Spleen (tissue), 11 donors: ENCODE results near the gene SLC17A8. TPM values are rescaled to one million over a fixed set of nuclear protein-coding genes. Genes with fewer than 3 reads are reported as not detected.

Experiments
- DNase-seq: peaks from one replicate; pipeline ENCODE4 v3.0.0-alpha.2; 2020
- H3K27ac ChIP-seq, 8 donors: fragments of 200-600 bp; sonication (generic) in 7 of 8; 1 replicate in 4 of 8; 2 replicates in 4 of 8; pipeline versions ENCODE4 v1.5.0 to v1.8.0; 2016 to 2021; ENCODE audit warnings: inconsistent platforms in 4 of 8, mild to moderate bottlenecking in 4 of 8, moderate library complexity in 1 of 8
- H3K27me3 ChIP-seq, 7 donors: fragments of 200-600 bp; sonication (generic) in 6 of 7; replicated peaks in 1 of 7; 1 replicate in 4 of 7; 2 replicates in 3 of 7; pipeline versions ENCODE4 v1.5.0 to v1.8.0; 2016 to 2021; ENCODE audit warnings: inconsistent platforms in 3 of 7, mild to moderate bottlenecking in 1 of 7
- H3K36me3 ChIP-seq, 6 donors: fragments of 200-600 bp; sonication (generic) in 5 of 6; 1 replicate in 4 of 6; 2 replicates in 2 of 6; pipeline versions ENCODE4 v1.5.0 to v1.8.0; 2016 to 2021; ENCODE audit warnings: inconsistent platforms in 2 of 6
- H3K4me1 ChIP-seq, 6 donors: fragments of 200-600 bp; sonication (generic) in 5 of 6; 1 replicate in 3 of 6; 2 replicates in 3 of 6; pipeline versions ENCODE4 v1.5.0 to v1.8.0; 2016 to 2021; ENCODE audit warnings: inconsistent platforms in 3 of 6
- H3K4me3 ChIP-seq, 8 donors: fragments of 200-600 bp; sonication (generic) in 7 of 8; 1 replicate in 4 of 8; 2 replicates in 4 of 8; pipeline versions ENCODE4 v1.5.0 to v1.8.0; 2016 to 2021; ENCODE audit warnings: inconsistent platforms in 4 of 8, mild to moderate bottlenecking in 4 of 8, moderate library complexity in 2 of 8
- H3K9me3 ChIP-seq, 8 donors: fragments of 200-600 bp; sonication (generic) in 7 of 8; 1 replicate in 4 of 8; 2 replicates in 4 of 8; pipeline versions ENCODE4 v1.5.0 to v1.8.0; 2016 to 2021; ENCODE audit warnings: inconsistent platforms in 4 of 8
- POLR2A ChIP-seq, 3 donors: fragments of 450-650 bp; IDR thresholded peaks; one replicate each; pipeline ENCODE4 v1.5.1; 2017; ENCODE audit warnings: antibody characterized with exemption in 3 of 3, mild to moderate bottlenecking in 1 of 3
- POLR2AphosphoS5 ChIP-seq, 3 donors: sonication (generic); formaldehyde crosslinking; IDR thresholded peaks; one replicate each; pipeline ENCODE4 v1.5.1; 2017; ENCODE audit warnings: antibody characterized with exemption in 3 of 3
- WGBS, 5 donors: extraction: QIAGEN DNeasy Blood & Tissue Kit in 3 of 5; methylation state at CpG; one replicate each; pipeline versions ENCODE4 v1.1.5 to v1.1.7; 2013 to 2018; 5-methylcytosine and 5-hydroxymethylcytosine counted together
- intact Hi-C: fragments of 100-400 bp; cut with DNase I; formaldehyde crosslinking; loops from one replicate; pipeline ENCODE4 v1.15.0; 2023; ENCODE audit warnings: low total_unique reads
- polyA plus RNA-seq, 3 donors: library from polyadenylated mRNA; stranded (reverse); fragments of 200-250 nt; gene quantifications; one replicate each; pipeline ENCODE4 v1.2.1, GENCODE V29; 2013
- total RNA-seq, 7 donors: library from RNA; depleted of rRNA in 3 of 7; stranded (reverse); fragments of >200 nt in 3 of 7; fragmentation: NEBNext Ultra II Directional in 4 of 7; extraction: Animal tissue kit (Norgen Biotek cat#: 25700) in 4 of 7; gene quantifications; one replicate each; pipeline versions ENCODE4 v1.1.0 to v1.2.1, GENCODE V29; 2016 to 2021
- TF ChIP-seq, protein P1 (sequence below), 11 experiments: fragments of 200-600 bp in 7 of 11; fragments of 450-650 bp in 4 of 11; sonication (generic) in 4 of 11; IDR thresholded peaks in 8 of 11; conservative IDR thresholded peaks in 3 of 11; 1 replicate in 7 of 11; 2 replicates in 4 of 11; pipeline versions ENCODE4 v1.4.0 to v1.8.0; 2016 to 2021; ENCODE audit warnings: antibody characterized with exemption in 11 of 11, inconsistent platforms in 4 of 11, mild to moderate bottlenecking in 1 of 11
- donor health status: healthy with polysubstance abuse.
- donor health status: DM: no; HTN: no; CAD: no; lungs with moderate emphysema.
- donor health status: DM: no; HTN: no; CAD: no.
- donor health status: Bipolar disorder and iron deficiency.
- donor health status: healthy.
- donor health status: DM: no; HTN: no; CAD: no.
- donor health status: DM: yes; HTN: yes; CAD: no.

The SLC17A8 gene
- total and polyA plus RNA-seq, 10 donors, result 0.02 to 0.34 TPM; not detected in 8

DNA sequence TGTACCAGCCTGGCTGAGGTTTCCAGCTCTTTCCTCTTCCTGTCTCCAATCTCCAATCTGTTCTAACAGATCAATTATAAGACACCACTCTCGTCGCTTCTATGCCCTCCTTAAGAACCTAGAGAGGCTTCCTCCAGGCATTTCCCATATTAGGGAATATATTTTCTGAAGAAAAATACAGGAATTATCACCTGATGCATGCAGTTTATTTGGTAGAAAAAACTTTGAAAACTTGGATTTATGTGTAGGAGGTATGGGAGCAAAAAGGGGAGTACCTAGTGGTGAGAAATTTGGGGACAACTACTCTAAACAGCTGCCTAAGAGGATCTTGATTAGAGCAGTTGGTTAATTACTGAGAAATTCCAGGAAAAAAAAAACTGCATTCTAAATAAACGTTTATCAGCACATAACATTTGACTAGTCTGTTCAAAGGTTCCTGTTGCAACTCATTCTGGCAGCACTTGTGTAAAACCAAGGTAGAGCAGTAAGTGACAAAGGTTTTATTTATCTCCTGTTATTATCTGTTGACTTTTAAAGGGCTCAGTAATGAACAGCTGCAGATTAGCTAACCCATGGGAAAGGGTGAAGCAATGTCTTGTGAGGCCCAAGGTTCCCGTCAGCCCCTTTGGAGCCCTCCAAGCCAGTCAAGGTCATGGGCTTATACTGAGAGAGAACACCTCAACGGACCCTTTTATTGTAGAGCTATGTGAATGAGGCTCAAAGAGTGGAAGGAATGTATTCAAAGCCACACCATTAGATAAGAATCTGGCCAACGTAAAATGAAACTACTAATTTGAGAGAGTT lies 80.4 kb downstream of the SLC17A8 start:
- Histone ChIP-seq H3K4me1 (peaks cover 0 to 4% (median 0%) of the 10 kb centered on the region in 6 donors), H3K27me3 (no peaks in the 10 kb centered on the region), H3K9me3 (no peaks in the 10 kb centered on the region), H3K36me3 (no peaks in the 10 kb centered on the region), H3K27ac (no peak overlapping the region), H3K4me3 (no peak overlapping the region)
- TF ChIP-seq POLR2AphosphoS5 (IDR thresholded peaks at IDR 0.05) (no peak), POLR2A (IDR thresholded peaks at IDR 0.05) (no peak)
- TF ChIP-seq, protein P1, sequence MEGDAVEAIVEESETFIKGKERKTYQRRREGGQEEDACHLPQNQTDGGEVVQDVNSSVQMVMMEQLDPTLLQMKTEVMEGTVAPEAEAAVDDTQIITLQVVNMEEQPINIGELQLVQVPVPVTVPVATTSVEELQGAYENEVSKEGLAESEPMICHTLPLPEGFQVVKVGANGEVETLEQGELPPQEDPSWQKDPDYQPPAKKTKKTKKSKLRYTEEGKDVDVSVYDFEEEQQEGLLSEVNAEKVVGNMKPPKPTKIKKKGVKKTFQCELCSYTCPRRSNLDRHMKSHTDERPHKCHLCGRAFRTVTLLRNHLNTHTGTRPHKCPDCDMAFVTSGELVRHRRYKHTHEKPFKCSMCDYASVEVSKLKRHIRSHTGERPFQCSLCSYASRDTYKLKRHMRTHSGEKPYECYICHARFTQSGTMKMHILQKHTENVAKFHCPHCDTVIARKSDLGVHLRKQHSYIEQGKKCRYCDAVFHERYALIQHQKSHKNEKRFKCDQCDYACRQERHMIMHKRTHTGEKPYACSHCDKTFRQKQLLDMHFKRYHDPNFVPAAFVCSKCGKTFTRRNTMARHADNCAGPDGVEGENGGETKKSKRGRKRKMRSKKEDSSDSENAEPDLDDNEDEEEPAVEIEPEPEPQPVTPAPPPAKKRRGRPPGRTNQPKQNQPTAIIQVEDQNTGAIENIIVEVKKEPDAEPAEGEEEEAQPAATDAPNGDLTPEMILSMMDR (IDR thresholded peaks at IDR 0.05 in 8 of 11, conservative IDR thresholded peaks at IDR 0.05 in 3 of 11), result no peak
- 44 to 63% (median 45%) methylated on average over 6 of the region's 6 CpGs for WGBS, 5 donors
- DNase-seq, result no peak
- intact Hi-C loops, result no loop called here

DNA sequence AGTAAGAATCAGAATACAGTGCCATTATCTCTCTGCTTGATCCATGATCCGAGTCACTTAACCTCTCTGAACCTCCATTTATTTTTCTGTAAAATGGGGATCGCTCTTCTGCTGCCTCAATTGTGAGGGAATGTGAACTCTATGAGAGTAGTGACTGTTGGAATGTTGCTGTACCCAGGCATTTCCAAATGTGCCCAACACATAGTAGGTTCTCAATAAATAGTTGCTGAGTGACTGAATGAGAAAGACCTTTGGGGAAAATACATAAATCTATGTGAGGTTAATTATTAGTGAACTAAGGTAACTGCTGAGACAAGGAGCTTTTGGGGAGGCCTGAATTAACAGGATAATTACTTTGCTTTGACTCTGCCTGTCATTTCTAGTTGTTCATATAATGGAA lies 82.9 kb downstream of the SLC17A8 start:
- DNase-seq, result no peak
- Histone ChIP-seq H3K4me3 (no peak overlapping the region), H3K9me3 (no peaks in the 10 kb centered on the region), H3K36me3 (no peaks in the 10 kb centered on the region), H3K27me3 (no peaks in the 10 kb centered on the region), H3K27ac (no peak overlapping the region), H3K4me1 (peaks cover 0 to 4% (median 0%) of the 10 kb centered on the region in 6 donors)
- TF ChIP-seq POLR2AphosphoS5 (IDR thresholded peaks at IDR 0.05) (no peak), POLR2A (IDR thresholded peaks at IDR 0.05) (no peak)
- TF ChIP-seq, protein P1 (IDR thresholded peaks at IDR 0.05 in 8 of 11, conservative IDR thresholded peaks at IDR 0.05 in 3 of 11), result no peak
- 65 to 95% (median 88%) methylated on average over 2 of the region's 2 CpGs for WGBS, 5 donors
- intact Hi-C loops, result no loop called here

DNA sequence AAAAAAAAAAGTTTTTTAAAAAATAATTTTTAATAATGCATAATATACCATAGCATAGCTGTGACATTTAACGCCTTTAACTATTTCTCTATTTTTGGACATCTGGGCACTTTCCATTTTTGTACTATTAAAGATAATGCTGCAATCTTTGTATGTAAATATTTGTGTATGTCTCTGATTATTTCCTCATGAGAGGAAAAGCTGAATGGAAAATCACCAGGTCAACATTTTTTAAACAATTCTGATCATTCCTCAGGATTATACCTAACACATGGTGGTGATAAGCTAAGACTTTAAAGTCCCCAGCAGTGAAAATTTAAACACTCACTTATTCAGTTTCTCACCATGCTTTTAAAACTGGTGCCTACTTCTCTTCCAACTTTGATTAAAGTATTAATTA lies 85.5 kb downstream of the SLC17A8 start:
- H3K4me3 ChIP-seq, result no peak overlapping the region
- no peak for TF ChIP-seq POLR2AphosphoS5 (IDR thresholded peaks at IDR 0.05)
- no peak for TF ChIP-seq POLR2A (IDR thresholded peaks at IDR 0.05)
- TF ChIP-seq, protein P1 (IDR thresholded peaks at IDR 0.05 in 8 of 11, conservative IDR thresholded peaks at IDR 0.05 in 3 of 11), result no peak
- intact Hi-C loops, result no loop called here
- H3K27me3 ChIP-seq, result peaks cover 0 to 18% (median 0%) of the 10 kb centered on the region in 7 donors
- no peaks in the 10 kb centered on the region for H3K4me1 ChIP-seq
- no peak for DNase-seq
- H3K9me3 ChIP-seq, result no peaks in the 10 kb centered on the region
- 86 to 92% (median 89%) methylated on average over 1 of the region's 1 CpG for WGBS, 5 donors
- H3K27ac ChIP-seq, result no peak overlapping the region
- H3K36me3 ChIP-seq, result no peaks in the 10 kb centered on the region

DNA sequence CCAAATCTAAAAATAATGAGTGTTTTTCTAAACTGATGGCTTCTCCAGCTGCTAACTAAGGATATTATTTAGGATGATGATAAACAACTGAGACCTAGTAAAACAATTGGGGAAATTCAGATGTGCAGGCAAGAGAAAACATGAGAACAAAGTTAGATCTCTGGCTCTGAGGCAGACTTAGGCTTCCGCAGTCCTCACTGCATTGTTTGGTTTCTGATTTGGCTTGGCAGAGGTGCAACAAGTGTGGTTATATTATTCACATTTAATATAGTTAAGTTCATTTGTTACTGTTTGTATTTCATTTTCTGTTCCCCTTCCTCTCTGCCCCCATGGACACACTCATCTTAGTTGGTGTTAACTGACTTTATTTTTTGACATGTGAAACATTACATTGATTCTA lies 86.6 kb downstream of the SLC17A8 start:
- WGBS, 5 donors, result 80 to 92% (median 88%) methylated on average over 1 of the region's 1 CpG
- TF ChIP-seq POLR2AphosphoS5 (IDR thresholded peaks at IDR 0.05), result no peak
- TF ChIP-seq POLR2A (IDR thresholded peaks at IDR 0.05), result no peak
- TF ChIP-seq, protein P1 (IDR thresholded peaks at IDR 0.05 in 8 of 11, conservative IDR thresholded peaks at IDR 0.05 in 3 of 11), result no peak

More for the DNA sequence above, 86.6 kb downstream of the SLC17A8 start:
- H3K27ac ChIP-seq, result no peak overlapping the region
- H3K4me1 ChIP-seq, result no peaks in the 10 kb centered on the region
- intact Hi-C loops, result no loop called here
- DNase-seq, result no peak
- peaks cover 0 to 24% (median 0%) of the 10 kb centered on the region in 7 donors for H3K27me3 ChIP-seq
- no peaks in the 10 kb centered on the region for H3K36me3 ChIP-seq
- H3K4me3 ChIP-seq, result no peak overlapping the region
- no peaks in the 10 kb centered on the region for H3K9me3 ChIP-seq
